ENCODE results near the gene ABCA12.

Gene ABCA12

GRCh38 chr2:215161301-215161829, 22.9 kb upstream of the ABCA12 start:
- Histone ChIP-seq H3K18ac (ENCODE audit: low read length) (no peak overlapping the region), H3K9ac (ENCODE audit: low read length) (no peak overlapping the region), H3K79me1 (ENCODE audit: low read length) (no peaks in the 10 kb centered on the region), H4K91ac (ENCODE audit: low read depth, low read length) (no peak overlapping the region), H3K9me3 (ENCODE audit: insufficient read depth, low read depth, low read length) (peaks cover 3% of the 10 kb centered on the region), H3K4me3 (ENCODE audit: low read depth, low read length) (no peak overlapping the region), H2AFZ (ENCODE audit: insufficient read depth, low read length, poor library complexity) (no peak overlapping the region), H3K23ac (ENCODE audit: low read length) (no peak overlapping the region), H3K4me1 (ENCODE audit: control insufficient read depth in 1 of 2, insufficient read depth in 2 of 2, low read length in 2 of 2) (peaks cover 0 to 2% of the 10 kb centered on the region in 2 experiments), H4K12ac (ENCODE audit: low read depth, low read length) (no peak overlapping the region), H3K14ac (ENCODE audit: low read length) (no peak overlapping the region), H2BK5ac (ENCODE audit: low read depth, low read length, poor library complexity) (no peak overlapping the region), H2AK5ac (ENCODE audit: low read length) (no peak overlapping the region), H3K36me3 (ENCODE audit: control insufficient read depth in 1 of 2, insufficient read depth in 2 of 2, low read length in 2 of 2) (no peaks in the 10 kb centered on the region), H2BK120ac (ENCODE audit: insufficient read depth, low read length, poor library complexity) (no peak overlapping the region), H3K79me2 (ENCODE audit: control insufficient read depth, insufficient read depth, low read length, poor library complexity) (no peaks in the 10 kb centered on the region), H3K4me2 (ENCODE audit: low read length) (no peak overlapping the region), H3K27ac (ENCODE audit: low read depth, low read length) (no peak overlapping the region), H2BK12ac (ENCODE audit: low read length) (no peak overlapping the region), H3K27me3 (ENCODE audit: insufficient read depth, low read length) (no peaks in the 10 kb centered on the region), H4K8ac (ENCODE audit: low read depth, low read length) (no peak overlapping the region), H3K4ac (ENCODE audit: low read depth, low read length) (no peak overlapping the region)
- no peak for DNase-seq
- WGBS (ENCODE audit: extremely low coverage, insufficient coverage, insufficient read length): no CpG with 5 or more reads among the region's 8 CpGs

GRCh38 chr2:215160081-215160480, 21.7 kb upstream of the ABCA12 start:
- Histone ChIP-seq H3K14ac (ENCODE audit: low read length) (no peak overlapping the region), H3K23ac (ENCODE audit: low read length) (no peak overlapping the region), H3K4me2 (ENCODE audit: low read length) (no peak overlapping the region), H3K79me1 (ENCODE audit: low read length) (no peaks in the 10 kb centered on the region), H3K27ac (ENCODE audit: low read depth, low read length) (no peak overlapping the region), H3K9me3 (ENCODE audit: insufficient read depth, low read depth, low read length) (peaks cover 3% of the 10 kb centered on the region), H3K27me3 (ENCODE audit: insufficient read depth, low read length) (no peaks in the 10 kb centered on the region), H3K18ac (ENCODE audit: low read length) (no peak overlapping the region), H2AFZ (ENCODE audit: insufficient read depth, low read length, poor library complexity) (no peak overlapping the region), H3K79me2 (ENCODE audit: control insufficient read depth, insufficient read depth, low read length, poor library complexity) (no peaks in the 10 kb centered on the region), H2BK5ac (ENCODE audit: low read depth, low read length, poor library complexity) (no peak overlapping the region), H2BK120ac (ENCODE audit: insufficient read depth, low read length, poor library complexity) (no peak overlapping the region), H3K4me1 (ENCODE audit: control insufficient read depth in 1 of 2, insufficient read depth in 2 of 2, low read length in 2 of 2) (peaks cover 0 to 2% of the 10 kb centered on the region in 2 experiments), H4K12ac (ENCODE audit: low read depth, low read length) (no peak overlapping the region), H2AK5ac (ENCODE audit: low read length) (no peak overlapping the region), H3K36me3 (ENCODE audit: control insufficient read depth in 1 of 2, insufficient read depth in 2 of 2, low read length in 2 of 2) (no peaks in the 10 kb centered on the region), H3K4me3 (ENCODE audit: low read depth, low read length) (no peak overlapping the region), H3K4ac (ENCODE audit: low read depth, low read length) (no peak overlapping the region), H4K8ac (ENCODE audit: low read depth, low read length) (no peak overlapping the region), H4K91ac (ENCODE audit: low read depth, low read length) (no peak overlapping the region), H2BK12ac (ENCODE audit: low read length) (no peak overlapping the region), H3K9ac (ENCODE audit: low read length) (no peak overlapping the region)
- no CpG with 5 or more reads among the region's 1 CpG for WGBS (ENCODE audit: extremely low coverage, insufficient coverage, insufficient read length)
- no peak for DNase-seq

- no peak overlapping the region for H3K27ac ChIP-seq (ENCODE audit: low read depth, low read length)
- H3K79me2 ChIP-seq (ENCODE audit: control insufficient read depth, insufficient read depth, low read length, poor library complexity): no peaks in the 10 kb centered on the region
- H4K8ac ChIP-seq (ENCODE audit: low read depth, low read length): no peak overlapping the region
- no peaks in the 10 kb centered on the region for H3K9me3 ChIP-seq (ENCODE audit: insufficient read depth, low read depth, low read length)
- no peak overlapping the region for H4K12ac ChIP-seq (ENCODE audit: low read depth, low read length)
- H2BK120ac ChIP-seq (ENCODE audit: insufficient read depth, low read length, poor library complexity): no peak overlapping the region
- H3K4me2 ChIP-seq (ENCODE audit: low read length): no peak overlapping the region
- no peak overlapping the region for H2AK5ac ChIP-seq (ENCODE audit: low read length)
- no peaks in the 10 kb centered on the region for H3K36me3 ChIP-seq (ENCODE audit: control insufficient read depth in 1 of 2, insufficient read depth in 2 of 2, low read length in 2 of 2)
- H2AFZ ChIP-seq (ENCODE audit: insufficient read depth, low read length, poor library complexity): no peak overlapping the region
- H3K4me1 ChIP-seq (ENCODE audit: control insufficient read depth in 1 of 2, insufficient read depth in 2 of 2, low read length in 2 of 2): no peaks in the 10 kb centered on the region
- no peak overlapping the region for H3K4ac ChIP-seq (ENCODE audit: low read depth, low read length)
- no peak overlapping the region for H4K91ac ChIP-seq (ENCODE audit: low read depth, low read length)
- no peak overlapping the region for H3K9ac ChIP-seq (ENCODE audit: low read length)
- H3K79me1 ChIP-seq (ENCODE audit: low read length): no peaks in the 10 kb centered on the region
- no peak overlapping the region for H3K14ac ChIP-seq (ENCODE audit: low read length)
- H3K18ac ChIP-seq (ENCODE audit: low read length): no peak overlapping the region
- no peak overlapping the region for H2BK5ac ChIP-seq (ENCODE audit: low read depth, low read length, poor library complexity)
- H3K23ac ChIP-seq (ENCODE audit: low read length): no peak overlapping the region
- no peak for DNase-seq
- no peak overlapping the region for H2BK12ac ChIP-seq (ENCODE audit: low read length)
- H3K27me3 ChIP-seq (ENCODE audit: insufficient read depth, low read length): no peaks in the 10 kb centered on the region
- no CpG with 5 or more reads among the region's 2 CpGs for WGBS (ENCODE audit: extremely low coverage, insufficient coverage, insufficient read length)
- no peak overlapping the region for H3K4me3 ChIP-seq (ENCODE audit: low read depth, low read length)
Observed at GRCh38 chr2:215156453-215156852, 18.0 kb upstream of the ABCA12 start.

- no peak overlapping the region for H3K4me3 ChIP-seq (ENCODE audit: low read depth, low read length)
- no peak overlapping the region for H3K14ac ChIP-seq (ENCODE audit: low read length)
- DNase-seq: no peak
- no peak overlapping the region for H2BK12ac ChIP-seq (ENCODE audit: low read length)
- H2BK120ac ChIP-seq (ENCODE audit: insufficient read depth, low read length, poor library complexity): no peak overlapping the region
- no peaks in the 10 kb centered on the region for H3K4me1 ChIP-seq (ENCODE audit: control insufficient read depth in 1 of 2, insufficient read depth in 2 of 2, low read length in 2 of 2)
- H4K12ac ChIP-seq (ENCODE audit: low read depth, low read length): no peak overlapping the region
- no peaks in the 10 kb centered on the region for H3K9me3 ChIP-seq (ENCODE audit: insufficient read depth, low read depth, low read length)
- no peaks in the 10 kb centered on the region for H3K79me1 ChIP-seq (ENCODE audit: low read length)
- H3K9ac ChIP-seq (ENCODE audit: low read length): no peak overlapping the region
- no peak overlapping the region for H3K18ac ChIP-seq (ENCODE audit: low read length)
- no peak overlapping the region for H3K27ac ChIP-seq (ENCODE audit: low read depth, low read length)
- H2AFZ ChIP-seq (ENCODE audit: insufficient read depth, low read length, poor library complexity): no peak overlapping the region
- no peaks in the 10 kb centered on the region for H3K27me3 ChIP-seq (ENCODE audit: insufficient read depth, low read length)
- no CpG with 5 or more reads among the region's 1 CpG for WGBS (ENCODE audit: extremely low coverage, insufficient coverage, insufficient read length)
- no peak overlapping the region for H3K4me2 ChIP-seq (ENCODE audit: low read length)
- H3K23ac ChIP-seq (ENCODE audit: low read length): no peak overlapping the region
- no peak overlapping the region for H4K91ac ChIP-seq (ENCODE audit: low read depth, low read length)
- H2BK5ac ChIP-seq (ENCODE audit: low read depth, low read length, poor library complexity): no peak overlapping the region
- H3K79me2 ChIP-seq (ENCODE audit: control insufficient read depth, insufficient read depth, low read length, poor library complexity): no peaks in the 10 kb centered on the region
- H3K4ac ChIP-seq (ENCODE audit: low read depth, low read length): no peak overlapping the region
- H4K8ac ChIP-seq (ENCODE audit: low read depth, low read length): no peak overlapping the region
- H3K36me3 ChIP-seq (ENCODE audit: control insufficient read depth in 1 of 2, insufficient read depth in 2 of 2, low read length in 2 of 2): no peaks in the 10 kb centered on the region
- no peak overlapping the region for H2AK5ac ChIP-seq (ENCODE audit: low read length)
Observed at GRCh38 chr2:215149894-215150293, 11.5 kb upstream of the ABCA12 start.

Measured in trophoblast cell (in vitro differentiated cells and primary cell).